Measurements from ENCODE around the gene PAM.

PAM gene

GRCh38 chr5:102781786-102782185, 26.7 kb downstream of the PAM start:
- no peak for DNase-seq (ENCODE audit: low spot score)

- DNase-seq (ENCODE audit: low spot score): no peak
Observed at GRCh38 chr5:102782217-102782872, 27.2 kb downstream of the PAM start.

GRCh38 chr5:102787134-102787533, 32.0 kb downstream of the PAM start:
- DNase-seq (ENCODE audit: low spot score): no peak

GRCh38 chr5:102788788-102789187, 33.7 kb downstream of the PAM start:
- DNase-seq (ENCODE audit: low spot score): no peak

GRCh38 chr5:102789469-102789868, 34.4 kb downstream of the PAM start:
- DNase-seq (ENCODE audit: low spot score): no peak

- DNase-seq (ENCODE audit: low spot score): no peak
Observed at GRCh38 chr5:102790748-102791147, 35.6 kb downstream of the PAM start.

GRCh38 chr5:102792705-102793104, 37.6 kb downstream of the PAM start:
- DNase-seq (ENCODE audit: low spot score): no peak

- DNase-seq (ENCODE audit: low spot score): no peak
Observed at GRCh38 chr5:102794047-102794446, 38.9 kb downstream of the PAM start.

GRCh38 chr5:102794677-102795331, 39.7 kb downstream of the PAM start:
- no peak for DNase-seq (ENCODE audit: low spot score)

- no peak for DNase-seq (ENCODE audit: low spot score)
Observed at GRCh38 chr5:102795526-102795925, 40.4 kb downstream of the PAM start.

GRCh38 chr5:102796009-102796408, 40.9 kb downstream of the PAM start:
- no peak for DNase-seq (ENCODE audit: low spot score)

GRCh38 chr5:102796498-102796897, 41.4 kb downstream of the PAM start:
- DNase-seq (ENCODE audit: low spot score): no peak

- no peak for DNase-seq (ENCODE audit: low spot score)
Observed at GRCh38 chr5:102797322-102797884, 42.3 kb downstream of the PAM start.

- no peak for DNase-seq (ENCODE audit: low spot score)
Observed at GRCh38 chr5:102798104-102798785, 43.1 kb downstream of the PAM start.

GRCh38 chr5:102799017-102799416, 43.9 kb downstream of the PAM start:
- no peak for DNase-seq (ENCODE audit: low spot score)

- DNase-seq (ENCODE audit: low spot score): no peak
Observed at GRCh38 chr5:102800427-102800826, 45.3 kb downstream of the PAM start.

- no peak for DNase-seq (ENCODE audit: low spot score)
Observed at GRCh38 chr5:102801371-102801770, 46.3 kb downstream of the PAM start.

- DNase-seq (ENCODE audit: low spot score): no peak
Observed at GRCh38 chr5:102802708-102803458, 47.8 kb downstream of the PAM start.

GRCh38 chr5:102807878-102808502, 52.9 kb downstream of the PAM start:
- no peak for DNase-seq (ENCODE audit: low spot score)

GRCh38 chr5:102809033-102809432, 53.9 kb downstream of the PAM start:
- DNase-seq (ENCODE audit: low spot score): no peak

- DNase-seq (ENCODE audit: low spot score): no peak
Observed at GRCh38 chr5:102811972-102812371, 56.9 kb downstream of the PAM start.

GRCh38 chr5:102813740-102814139, 58.6 kb downstream of the PAM start:
- no peak for DNase-seq (ENCODE audit: low spot score)
